Mucosa of descending colon (tissue), 3 donors: Measurements from ENCODE around the gene SLC16A6. TPM values are rescaled to one million over a fixed set of nuclear protein-coding genes. Genes with fewer than 3 reads are reported as not detected.

Source experiments
- ATAC-seq: fragments of 200-7000 bp; cut with Tn5 transposase; one replicate; pipeline ENCODE4 v1.9.1; 2020; ENCODE audit warnings: mild to moderate bottlenecking, moderate library complexity
- DNase-seq, 3 donors: peaks; one replicate each; pipeline ENCODE4 v3.0.0-alpha.2; 2020
- H3K36me3 ChIP-seq: fragments of 200-600 bp; one replicate; pipeline ENCODE4 v1.8.0; 2021; ENCODE audit warnings: low read depth, mild to moderate bottlenecking
- H3K4me1 ChIP-seq: fragments of 200-600 bp; one replicate; pipeline ENCODE4 v1.8.0; 2021; ENCODE audit warnings: low read depth, mild to moderate bottlenecking
- H3K4me3 ChIP-seq: fragments of 200-600 bp; one replicate; pipeline ENCODE4 v1.8.0; 2021; ENCODE audit warnings: mild to moderate bottlenecking
- H3K9me3 ChIP-seq: fragments of 200-600 bp; one replicate; pipeline ENCODE4 v1.8.0; 2021; ENCODE audit warnings: mild to moderate bottlenecking
- intact Hi-C, 2 donors: fragments of 100-400 bp; cut with DNase I in 1 of 2; cut with micrococcal nuclease in 1 of 2; formaldehyde crosslinking; loops; one replicate each; pipeline versions ENCODE4 v1.11.0 to v1.11.1; 2022; cut with DNase I, micrococcal nuclease
- total RNA-seq, 3 donors: library from RNA; stranded (reverse); fragmentation: NEBNext Ultra II Directional in 2 of 3; extraction: Animal tissue kit (Norgen Biotek cat#: 25700) in 2 of 3; gene quantifications; one replicate each; pipeline versions ENCODE4 v1.2.1 to v1.2.4, GENCODE V29; 2021 to 2023
- TF ChIP-seq, protein P1 (sequence below): fragments of 200-600 bp; IDR thresholded peaks from one replicate; pipeline ENCODE4 v1.8.0; 2022; ENCODE audit warnings: antibody characterized with exemption, mild to moderate bottlenecking
- donor health status: DM: no; HTN: no; CAD: no; lungs with moderate emphysema.
- donor health status: DM: no; HTN: no; CAD: no.
- donor health status: DM: no; HTN: yes; CAD: no.

The SLC16A6 gene
- total RNA-seq, 3 donors from 2014 or later: 0.14 to 0.47 (median 0.34) TPM

DNA sequence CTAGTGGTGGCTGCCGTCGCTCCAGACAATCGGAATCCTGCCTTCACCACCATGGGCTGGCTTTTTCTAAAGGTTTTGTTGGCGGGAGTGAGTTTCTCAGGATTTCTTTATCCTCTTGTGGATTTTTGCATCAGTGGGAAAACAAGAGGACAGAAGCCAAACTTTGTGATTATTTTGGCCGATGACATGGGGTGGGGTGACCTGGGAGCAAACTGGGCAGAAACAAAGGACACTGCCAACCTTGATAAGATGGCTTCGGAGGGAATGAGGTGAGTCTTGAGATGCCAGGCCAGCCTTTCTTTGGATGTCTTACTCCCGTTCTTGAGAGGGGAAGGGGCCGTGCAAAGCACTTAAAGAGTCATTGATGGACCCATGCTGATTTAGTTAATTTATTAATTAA lies 16.5 kb upstream of the SLC16A6 start:
- Histone ChIP-seq H3K9me3 (no peaks in the 10 kb centered on the region), H3K36me3 (no peaks in the 10 kb centered on the region), H3K4me1 (no peaks in the 10 kb centered on the region), H3K4me3 (no peak overlapping the region)
- DNase-seq: no peak
- intact Hi-C loops: no loop called here
- TF ChIP-seq, protein P1, sequence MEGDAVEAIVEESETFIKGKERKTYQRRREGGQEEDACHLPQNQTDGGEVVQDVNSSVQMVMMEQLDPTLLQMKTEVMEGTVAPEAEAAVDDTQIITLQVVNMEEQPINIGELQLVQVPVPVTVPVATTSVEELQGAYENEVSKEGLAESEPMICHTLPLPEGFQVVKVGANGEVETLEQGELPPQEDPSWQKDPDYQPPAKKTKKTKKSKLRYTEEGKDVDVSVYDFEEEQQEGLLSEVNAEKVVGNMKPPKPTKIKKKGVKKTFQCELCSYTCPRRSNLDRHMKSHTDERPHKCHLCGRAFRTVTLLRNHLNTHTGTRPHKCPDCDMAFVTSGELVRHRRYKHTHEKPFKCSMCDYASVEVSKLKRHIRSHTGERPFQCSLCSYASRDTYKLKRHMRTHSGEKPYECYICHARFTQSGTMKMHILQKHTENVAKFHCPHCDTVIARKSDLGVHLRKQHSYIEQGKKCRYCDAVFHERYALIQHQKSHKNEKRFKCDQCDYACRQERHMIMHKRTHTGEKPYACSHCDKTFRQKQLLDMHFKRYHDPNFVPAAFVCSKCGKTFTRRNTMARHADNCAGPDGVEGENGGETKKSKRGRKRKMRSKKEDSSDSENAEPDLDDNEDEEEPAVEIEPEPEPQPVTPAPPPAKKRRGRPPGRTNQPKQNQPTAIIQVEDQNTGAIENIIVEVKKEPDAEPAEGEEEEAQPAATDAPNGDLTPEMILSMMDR: no peak
- ATAC-seq: no peak

GRCh38 chr17:68306819-68307218 lies 15.9 kb upstream of the SLC16A6 start:
- ATAC-seq: no peak
- no peak for DNase-seq
- intact Hi-C loops: no loop called here

GRCh38 chr17:68305142-68305541 lies 14.2 kb upstream of the SLC16A6 start:
- Histone ChIP-seq H3K4me3 (no peak overlapping the region), H3K4me1 (no peaks in the 10 kb centered on the region), H3K36me3 (no peaks in the 10 kb centered on the region), H3K9me3 (no peaks in the 10 kb centered on the region)
- DNase-seq (no peak), ATAC-seq (no peak)
- intact Hi-C loops: no loop called here
- TF ChIP-seq, protein P1: no peak

More at GRCh38 chr17:68306819-68307218, 15.9 kb upstream of the SLC16A6 start:
- no peaks in the 10 kb centered on the region for H3K4me1 ChIP-seq
- no peaks in the 10 kb centered on the region for H3K9me3 ChIP-seq
- TF ChIP-seq, protein P1: no peak
- H3K4me3 ChIP-seq: no peak overlapping the region
- no peaks in the 10 kb centered on the region for H3K36me3 ChIP-seq

DNA sequence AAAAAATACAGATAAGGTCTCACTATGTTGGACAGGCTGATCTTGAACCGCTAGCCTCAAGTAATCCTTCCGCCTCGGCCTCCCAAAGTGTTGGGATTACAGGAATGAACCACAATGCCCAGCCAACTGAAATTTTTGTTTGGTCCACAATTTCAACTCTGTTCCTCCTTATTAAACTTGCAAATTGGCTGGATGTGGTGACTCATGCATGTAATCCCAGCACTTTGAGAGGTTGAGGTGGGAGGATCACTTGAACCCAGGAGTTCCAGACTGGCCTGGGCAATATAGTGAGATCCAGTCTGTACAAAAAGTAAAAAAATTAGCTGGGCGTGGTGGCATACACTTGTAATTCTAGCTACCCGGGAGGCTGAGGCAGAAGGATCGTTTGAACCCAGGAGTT lies 13.8 kb upstream of the SLC16A6 start:
- Histone ChIP-seq H3K4me3 (no peak overlapping the region), H3K9me3 (no peaks in the 10 kb centered on the region), H3K36me3 (no peaks in the 10 kb centered on the region), H3K4me1 (no peaks in the 10 kb centered on the region)
- TF ChIP-seq, protein P1: no peak
- ATAC-seq (no peak), DNase-seq (no peak)
- intact Hi-C loops: no loop called here

GRCh38 chr17:68302666-68303065 lies 11.7 kb upstream of the SLC16A6 start:
- intact Hi-C loops: no loop called here
- DNase-seq: no peak
- TF ChIP-seq, protein P1: no peak
- H3K4me3 ChIP-seq: no peak overlapping the region
- no peak for ATAC-seq
- H3K4me1 ChIP-seq: no peaks in the 10 kb centered on the region
- H3K9me3 ChIP-seq: no peaks in the 10 kb centered on the region
- H3K36me3 ChIP-seq: no peaks in the 10 kb centered on the region

GRCh38 chr17:68302066-68302564 lies 11.2 kb upstream of the SLC16A6 start:
- TF ChIP-seq, protein P1: no peak
- ATAC-seq (no peak), DNase-seq (no peak)
- Histone ChIP-seq H3K9me3 (no peaks in the 10 kb centered on the region), H3K36me3 (no peaks in the 10 kb centered on the region), H3K4me3 (no peak overlapping the region), H3K4me1 (no peaks in the 10 kb centered on the region)
- intact Hi-C loops: no loop called here
